Muscle layer of duodenum (tissue), 2 donors: ENCODE data around the gene OGDH.

Source experiments
- H3K27ac ChIP-seq: one replicate; pipeline ENCODE4 v1.7.0; 2013; ENCODE audit warnings: mild to moderate bottlenecking, low read length
- H3K27me3 ChIP-seq: one replicate; pipeline ENCODE4 v1.7.0; 2013; ENCODE audit warnings: low read depth, mild to moderate bottlenecking, control low read depth, low read length
- H3K36me3 ChIP-seq, 2 donors: one replicate each; pipeline ENCODE4 v1.7.0; 2013; ENCODE audit warnings: low read length in 2 of 2, control low read depth in 1 of 2, mild to moderate bottlenecking in 1 of 2; ENCODE audit not compliant: insufficient read depth in 2 of 2, control insufficient read depth in 1 of 2
- H3K4me1 ChIP-seq, 2 donors: one replicate each; pipeline ENCODE4 v1.7.0; 2013; ENCODE audit warnings: low read length in 2 of 2, mild to moderate bottlenecking in 2 of 2, control low read depth in 1 of 2, moderate library complexity in 1 of 2; ENCODE audit not compliant: insufficient read depth in 2 of 2, control insufficient read depth in 1 of 2
- H3K4me3 ChIP-seq, 2 donors: one replicate each; pipeline ENCODE4 v1.7.0; 2013; ENCODE audit warnings: low read length in 2 of 2, low read depth in 1 of 2, mild to moderate bottlenecking in 1 of 2
- H3K9me3 ChIP-seq, 2 donors: one replicate each; pipeline ENCODE4 v1.7.0; 2013; ENCODE audit warnings: low read length in 2 of 2, control low read depth in 1 of 2, mild to moderate bottlenecking in 1 of 2; ENCODE audit not compliant: control insufficient read depth in 1 of 2
- donor health status: healthy.

OGDH gene

DNA sequence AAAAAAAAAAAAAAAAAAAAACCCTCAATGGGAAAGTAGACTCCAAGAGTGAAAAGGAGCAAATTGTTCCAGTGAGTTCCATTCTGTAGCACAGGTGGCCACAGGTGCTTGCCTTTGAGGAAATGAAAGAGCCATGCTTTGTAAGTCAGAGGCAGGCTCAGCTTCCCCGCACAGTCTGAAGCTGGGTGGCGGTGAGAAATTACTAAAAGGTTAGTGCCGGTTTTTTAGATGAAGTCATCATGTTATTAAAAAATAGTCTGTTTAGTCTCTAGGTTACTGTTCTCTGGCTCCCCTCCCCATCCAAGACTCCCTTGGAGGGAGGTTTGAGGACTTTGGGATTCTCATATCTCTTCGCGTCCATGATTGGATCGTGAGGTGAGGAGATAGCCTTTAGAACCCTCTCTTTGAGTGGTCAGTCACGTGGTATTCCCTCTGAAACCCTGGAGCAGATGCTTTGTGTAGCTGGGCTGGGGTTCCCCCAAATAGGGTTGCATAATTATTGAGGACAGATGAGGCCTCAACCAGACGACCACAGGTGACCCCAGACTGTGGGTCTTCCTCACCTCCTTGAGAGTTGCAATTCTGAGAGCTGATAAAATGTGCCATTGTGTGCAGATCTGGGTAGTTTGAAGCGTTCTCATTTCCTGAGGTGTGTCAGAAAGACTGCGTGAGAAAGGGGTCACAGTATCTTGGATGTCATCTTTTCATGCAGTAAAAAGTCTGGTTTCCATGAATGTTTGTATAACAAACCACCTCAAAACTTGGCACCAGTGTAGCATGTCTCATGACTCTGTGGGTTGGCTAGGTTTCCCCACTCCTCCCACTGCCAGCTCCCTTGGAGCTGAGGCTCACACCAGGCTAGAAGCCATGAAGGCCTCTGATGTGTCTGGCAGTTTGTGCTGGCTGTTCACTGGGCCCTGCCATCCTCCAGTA lies 27.1 kb downstream of the OGDH start:
- no peak overlapping the region for H3K4me3 ChIP-seq
- no peaks in the 10 kb centered on the region for H3K9me3 ChIP-seq
- H3K27ac ChIP-seq = peak overlapping the region; percentile 92
- peaks cover 39 to 56% of the 10 kb centered on the region in 2 donors for H3K4me1 ChIP-seq
- no peaks in the 10 kb centered on the region for H3K27me3 ChIP-seq
- H3K36me3 ChIP-seq = peaks cover 3 to 9% of the 10 kb centered on the region in 2 donors

DNA sequence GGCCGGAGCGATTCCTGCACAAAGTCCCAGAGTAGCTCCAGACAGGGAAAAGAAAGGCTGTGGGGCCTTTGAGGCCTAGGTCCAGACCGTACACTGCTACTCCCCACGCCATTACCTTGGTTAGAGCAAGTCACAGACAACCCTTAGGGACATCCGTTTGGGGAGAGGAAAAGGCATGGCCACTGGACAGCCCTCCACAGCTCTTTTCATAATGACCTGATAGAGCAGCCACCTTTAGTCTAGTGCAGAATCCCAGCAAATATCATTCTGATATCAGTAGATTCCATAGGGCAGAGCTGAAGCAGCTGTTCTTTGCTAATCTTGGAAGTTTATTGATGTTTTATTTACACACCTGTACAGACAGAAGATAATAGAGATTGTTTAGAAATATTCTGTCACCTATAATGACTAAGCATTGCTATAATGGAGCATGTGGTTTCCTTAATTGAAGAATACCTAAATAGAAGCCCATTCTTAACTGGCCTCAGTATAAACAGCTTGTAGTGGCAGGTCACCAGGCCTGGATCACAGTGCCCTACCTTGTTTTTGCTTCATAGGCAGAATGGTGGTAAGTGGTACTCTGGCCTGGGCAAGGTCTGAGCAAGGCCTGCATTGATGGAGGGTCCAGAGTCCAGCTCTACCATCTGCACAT lies 27.9 kb downstream of the OGDH start:
- Histone ChIP-seq H3K27ac (peak overlapping the region; percentile 92), H3K4me3 (no peak overlapping the region), H3K36me3 (peaks cover 0 to 13% of the 10 kb centered on the region in 2 donors), H3K4me1 (peaks cover 47 to 63% of the 10 kb centered on the region in 2 donors), H3K27me3 (no peaks in the 10 kb centered on the region), H3K9me3 (no peaks in the 10 kb centered on the region)

DNA sequence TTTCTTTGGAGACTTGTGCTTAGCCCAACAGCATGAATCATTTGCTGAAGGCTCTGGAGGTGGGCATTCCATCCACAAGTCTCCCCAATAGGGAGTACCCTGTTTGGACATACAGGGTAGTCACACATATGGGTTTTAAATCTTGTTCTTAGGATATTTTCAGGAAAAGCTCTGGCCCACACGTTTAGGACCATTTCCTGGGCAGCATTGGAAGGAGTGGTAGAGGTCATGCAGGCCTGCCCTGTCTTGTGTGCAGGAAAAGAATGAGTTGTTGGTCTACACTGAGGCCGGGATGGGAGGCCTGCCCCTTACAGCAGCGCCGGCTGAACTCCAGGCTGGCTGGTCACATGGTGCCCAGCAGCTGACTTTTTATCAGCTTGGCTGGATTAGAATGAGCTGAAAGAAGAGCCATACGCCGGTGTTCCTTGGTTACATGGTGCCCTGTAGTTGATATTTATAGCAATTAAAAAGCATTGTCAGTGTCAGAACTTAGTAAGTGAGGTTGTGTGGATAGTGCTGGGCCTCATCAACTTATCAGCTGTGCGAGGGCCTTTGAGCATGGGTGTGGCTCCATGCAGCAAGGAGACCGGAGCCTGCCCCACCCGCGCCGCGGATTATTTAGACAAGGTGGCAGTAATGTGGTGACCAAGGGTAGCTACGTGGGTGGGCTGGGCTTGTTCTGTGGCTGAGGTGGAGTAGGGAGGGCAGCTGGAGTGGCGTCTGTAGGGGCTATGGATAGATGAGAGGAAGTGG lies 28.6 kb downstream of the OGDH start:
- Histone ChIP-seq H3K36me3 (peaks cover 0 to 13% of the 10 kb centered on the region in 2 donors), H3K9me3 (no peaks in the 10 kb centered on the region), H3K27ac (peak overlapping the region; percentile 92), H3K4me1 (peaks cover 54 to 68% of the 10 kb centered on the region in 2 donors), H3K27me3 (no peaks in the 10 kb centered on the region), H3K4me3 (no peak overlapping the region)

DNA sequence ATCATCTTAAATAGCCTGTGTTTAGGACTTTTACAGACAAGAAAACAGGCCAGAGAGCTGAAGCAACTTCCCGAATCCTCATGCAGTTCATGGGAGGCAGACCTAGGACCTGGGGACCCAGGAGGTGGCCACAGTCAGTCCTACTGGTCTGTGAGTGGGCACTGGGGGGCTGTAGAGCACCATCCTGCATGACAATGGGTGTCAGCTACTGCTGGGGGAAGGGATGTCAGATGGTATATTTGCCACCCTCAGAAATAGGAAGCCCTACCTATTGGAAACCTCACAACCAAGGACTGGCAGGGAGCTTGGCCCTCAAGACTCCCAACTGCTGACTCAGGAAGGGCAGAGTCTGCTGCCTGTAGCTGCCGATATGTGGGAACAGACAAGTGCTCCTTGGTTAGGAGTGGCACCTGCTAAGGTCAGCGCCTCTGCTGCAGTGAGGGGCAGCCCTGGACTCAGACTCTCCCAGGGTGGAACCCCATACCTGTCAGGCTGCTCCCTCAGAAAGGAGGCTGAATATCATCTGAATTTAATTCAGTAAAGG lies 29.7 kb downstream of the OGDH start:
- H3K4me1 ChIP-seq = peaks cover 57 to 65% of the 10 kb centered on the region in 2 donors
- H3K36me3 ChIP-seq = peaks cover 3 to 13% of the 10 kb centered on the region in 2 donors
- H3K9me3 ChIP-seq = no peaks in the 10 kb centered on the region
- peak overlapping the region; percentile 74 for H3K27ac ChIP-seq
- no peak overlapping the region for H3K4me3 ChIP-seq
- H3K27me3 ChIP-seq = no peaks in the 10 kb centered on the region

DNA sequence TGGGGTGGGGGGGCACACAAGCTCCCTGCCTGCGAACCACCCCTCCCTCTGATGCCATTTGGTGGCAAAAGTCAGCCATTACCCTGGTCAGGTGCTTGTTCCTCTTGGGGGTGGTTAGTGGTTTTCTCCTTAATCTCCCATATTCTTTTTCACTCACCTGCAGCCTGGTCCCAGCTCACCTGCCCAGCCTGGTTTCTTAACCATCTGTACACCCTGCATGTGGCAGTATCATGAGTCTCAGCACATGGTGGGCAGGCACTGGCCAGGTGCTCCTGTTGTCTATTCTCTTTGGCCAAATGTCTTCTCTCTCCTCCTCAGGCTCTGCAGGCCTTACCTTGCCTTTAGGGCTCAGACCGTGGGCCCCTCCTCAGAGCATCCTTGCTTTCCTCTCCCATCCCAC lies 30.5 kb downstream of the OGDH start:
- Histone ChIP-seq H3K4me3 (no peak overlapping the region), H3K36me3 (peaks cover 3 to 12% of the 10 kb centered on the region in 2 donors), H3K9me3 (no peaks in the 10 kb centered on the region), H3K27ac (peak overlapping the region; percentile 74), H3K27me3 (no peaks in the 10 kb centered on the region), H3K4me1 (peaks cover 50 to 60% of the 10 kb centered on the region in 2 donors)

DNA sequence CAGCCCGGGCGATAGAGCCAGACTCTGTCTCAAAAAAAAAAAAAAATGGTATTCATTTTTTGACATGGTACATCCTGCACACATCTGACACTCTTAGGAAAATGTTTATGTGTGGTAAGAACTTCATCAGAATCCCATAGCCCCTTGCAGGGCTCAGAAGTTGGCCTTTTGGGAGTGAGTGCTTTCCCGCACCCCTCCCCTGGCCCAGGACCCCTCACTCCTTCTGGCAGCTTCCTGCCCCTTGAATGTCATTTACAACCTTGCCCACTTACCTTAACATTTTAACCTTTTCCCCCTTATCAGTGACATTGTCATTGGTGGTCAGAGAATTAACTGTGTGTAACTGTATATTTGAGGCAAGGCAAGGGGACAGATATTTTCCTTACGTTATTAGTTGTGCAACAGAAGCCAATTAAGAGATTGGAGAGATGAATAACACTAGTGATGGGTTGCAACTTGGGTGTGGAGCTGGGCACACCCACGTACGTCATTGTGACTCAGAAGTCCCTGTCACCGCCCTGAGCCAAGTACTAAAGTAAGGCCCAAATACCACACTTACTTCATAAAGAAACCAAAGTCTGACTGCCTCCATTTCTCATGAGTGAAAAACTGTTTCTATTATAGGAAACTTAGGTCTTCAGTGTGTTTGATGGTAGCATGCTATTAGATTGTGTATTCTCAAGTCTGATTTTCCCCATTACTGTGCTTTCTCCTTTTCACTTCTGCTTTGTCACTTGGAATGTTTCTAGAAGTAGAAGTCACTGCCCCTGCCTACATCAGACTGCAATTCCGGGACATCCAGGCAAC lies 31.6 kb downstream of the OGDH start:
- H3K27ac ChIP-seq = peak overlapping the region; percentile 99
- H3K4me3 ChIP-seq = no peak overlapping the region
- peaks cover 3 to 10% of the 10 kb centered on the region in 2 donors for H3K36me3 ChIP-seq
- H3K4me1 ChIP-seq = peaks cover 44 to 60% of the 10 kb centered on the region in 2 donors
- no peaks in the 10 kb centered on the region for H3K27me3 ChIP-seq
- H3K9me3 ChIP-seq = no peaks in the 10 kb centered on the region

DNA sequence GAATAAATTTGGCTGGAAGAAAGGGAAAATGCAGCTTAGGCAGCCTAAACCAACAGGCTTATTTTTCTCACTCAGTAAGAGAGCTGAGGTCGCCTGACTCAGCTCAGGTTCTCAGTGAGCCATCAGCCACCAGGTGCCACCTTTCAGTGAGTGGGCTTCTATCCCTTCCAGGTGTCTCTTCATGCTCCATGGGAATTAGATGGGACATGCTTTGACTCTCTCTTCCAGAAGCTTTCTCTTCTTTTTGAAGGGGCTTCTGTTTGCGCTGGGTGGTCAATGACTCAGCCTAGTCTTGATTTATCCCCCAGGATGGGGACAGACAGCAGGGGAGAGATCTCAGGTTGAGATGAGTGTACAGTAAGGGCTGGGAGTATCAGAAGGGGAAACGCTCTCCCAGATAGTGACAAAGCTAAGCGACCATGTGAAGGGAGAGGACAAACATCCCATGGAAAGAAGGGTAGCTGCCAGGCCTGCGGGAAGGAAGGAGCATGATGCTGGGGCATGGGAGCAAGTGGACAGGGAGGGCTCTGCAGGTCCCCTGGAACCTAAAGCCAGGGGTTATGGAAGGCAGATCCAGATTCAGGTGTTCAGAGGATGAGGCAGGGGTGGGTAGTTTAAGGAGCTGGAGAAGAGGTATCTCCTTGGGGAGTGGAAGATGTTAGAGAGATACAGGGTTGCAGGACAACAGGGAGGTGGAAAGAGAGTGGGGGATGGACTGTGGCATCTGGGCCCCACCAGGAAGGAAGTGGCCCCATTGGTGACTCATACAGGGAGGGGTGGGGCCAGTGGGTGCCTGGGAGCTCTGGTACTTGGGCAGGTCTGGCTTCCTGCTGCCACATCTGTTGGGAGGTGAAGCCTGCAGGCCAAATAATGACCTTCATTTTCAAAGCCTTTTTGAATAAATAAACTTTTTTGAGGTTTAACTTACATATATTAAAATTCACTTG lies 32.5 kb downstream of the OGDH start:
- Histone ChIP-seq H3K9me3 (no peaks in the 10 kb centered on the region), H3K4me1 (peaks cover 37 to 52% of the 10 kb centered on the region in 2 donors), H3K27ac (peak overlapping the region; percentile 99), H3K4me3 (no peak overlapping the region), H3K36me3 (peaks cover 3 to 7% of the 10 kb centered on the region in 2 donors), H3K27me3 (no peaks in the 10 kb centered on the region)

DNA sequence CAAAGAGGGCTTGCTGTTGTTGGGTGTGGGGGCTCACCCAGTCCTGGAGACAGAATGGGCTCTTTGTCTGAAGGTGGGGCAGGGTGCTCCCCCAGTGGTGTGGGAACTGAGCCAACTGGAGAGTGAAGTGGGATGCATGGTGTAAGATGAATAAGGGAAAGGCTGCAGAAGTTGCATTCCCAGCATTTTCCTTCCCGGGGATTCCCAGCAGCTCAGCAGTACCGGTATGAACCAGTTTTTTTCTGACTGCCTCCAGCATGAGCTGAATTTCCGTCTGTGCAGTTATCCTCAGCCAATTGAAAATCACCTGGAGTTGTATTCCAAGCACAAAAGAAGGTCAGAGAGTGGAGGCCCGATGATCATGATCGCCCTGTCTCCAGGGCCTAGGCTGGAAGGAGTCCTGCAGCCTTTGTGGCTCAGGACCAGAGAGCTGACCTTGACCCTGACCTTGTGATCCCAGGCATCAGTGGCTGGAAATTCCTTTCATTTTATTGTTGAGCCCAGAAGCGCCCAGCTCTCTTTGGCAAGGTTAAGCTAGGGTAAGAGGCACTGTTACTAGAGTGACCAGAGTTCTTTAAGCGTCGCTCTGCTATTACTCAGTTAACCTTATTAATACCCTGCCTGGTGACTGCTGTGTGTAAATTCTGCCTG lies 33.4 kb downstream of the OGDH start:
- Histone ChIP-seq H3K27ac (peak overlapping the region; percentile 99), H3K36me3 (peaks cover 6 to 7% of the 10 kb centered on the region in 2 donors), H3K4me1 (peaks cover 32 to 43% of the 10 kb centered on the region in 2 donors), H3K27me3 (no peaks in the 10 kb centered on the region), H3K9me3 (no peaks in the 10 kb centered on the region), H3K4me3 (peak overlapping the region in 1 of 2 donors; percentile 2)

DNA sequence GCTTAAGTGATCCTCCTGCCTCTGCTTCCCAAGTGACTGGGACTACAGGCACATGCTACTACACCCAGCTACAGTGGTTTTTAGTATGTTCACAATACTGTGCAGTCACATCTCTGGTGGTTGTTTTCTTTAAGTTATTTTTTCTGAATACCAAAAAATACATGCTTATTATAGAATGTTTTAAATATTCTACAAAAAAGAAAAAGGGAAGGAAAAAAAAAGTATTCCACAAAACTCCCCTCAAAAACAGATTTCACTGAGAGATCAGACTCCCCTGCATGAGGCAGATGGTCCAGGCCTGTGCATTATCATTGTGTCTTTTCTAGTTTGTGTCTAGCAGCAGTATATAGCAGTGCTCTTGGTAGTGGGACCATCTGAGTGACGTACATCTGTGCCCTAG lies 36.8 kb downstream of the OGDH start:
- Histone ChIP-seq H3K36me3 (peaks cover 20 to 28% of the 10 kb centered on the region in 2 donors), H3K4me1 (peaks cover 24 to 25% of the 10 kb centered on the region in 2 donors), H3K4me3 (no peak overlapping the region), H3K9me3 (no peaks in the 10 kb centered on the region), H3K27ac (no peak overlapping the region), H3K27me3 (no peaks in the 10 kb centered on the region)
